Mammary epithelial cell (primary cell): ENCODE measurements around the gene CREG1.

Experiments used
- EZH2 ChIP-seq: IDR thresholded peaks from 2 replicates; pipeline ENCODE4 v1.6.1; 2012; ENCODE audit warnings: low read length, inconsistent platforms, borderline replicate concordance
- TF ChIP-seq, protein P1 (sequence below), 2 donors: IDR thresholded peaks in 1 of 2; conservative IDR thresholded peaks in 1 of 2; 2 replicates each; pipeline ENCODE4 v1.5.1; 2011 to 2012; ENCODE audit warnings: inconsistent platforms in 2 of 2, low read length in 2 of 2, mild to moderate bottlenecking in 2 of 2, control low read depth in 1 of 2, low read depth in 1 of 2; ENCODE audit not compliant: insufficient read depth in 1 of 2; ENCODE audit errors: extremely low read depth in 1 of 2

DNA sequence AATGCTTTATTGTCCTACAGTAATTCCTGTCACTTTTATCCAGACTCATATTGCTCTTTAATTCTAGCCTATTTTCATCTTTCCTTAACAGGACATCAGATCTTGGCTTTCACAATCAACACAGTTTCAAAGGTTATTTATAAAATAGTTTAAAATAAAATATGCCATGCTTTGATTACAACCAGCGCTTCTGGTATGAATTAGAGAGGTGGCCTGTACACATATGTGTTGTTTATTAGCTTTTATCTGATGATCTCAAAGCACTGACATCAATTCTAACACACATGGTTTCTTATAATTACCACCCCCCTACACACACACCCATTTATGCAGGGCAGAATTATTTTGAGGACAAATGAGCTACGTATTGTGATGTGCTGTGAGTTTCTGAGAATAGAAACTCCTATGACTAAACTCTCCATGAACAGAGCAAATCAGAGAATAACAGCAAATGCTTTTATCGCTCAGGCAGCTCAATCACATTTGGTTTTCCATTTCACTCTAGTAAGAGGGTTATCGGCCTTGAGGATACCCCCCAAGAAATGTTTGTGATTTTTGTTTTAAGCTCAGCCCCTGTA is 53.2 kb downstream of the CREG1 start:
- TF ChIP-seq, protein P1, sequence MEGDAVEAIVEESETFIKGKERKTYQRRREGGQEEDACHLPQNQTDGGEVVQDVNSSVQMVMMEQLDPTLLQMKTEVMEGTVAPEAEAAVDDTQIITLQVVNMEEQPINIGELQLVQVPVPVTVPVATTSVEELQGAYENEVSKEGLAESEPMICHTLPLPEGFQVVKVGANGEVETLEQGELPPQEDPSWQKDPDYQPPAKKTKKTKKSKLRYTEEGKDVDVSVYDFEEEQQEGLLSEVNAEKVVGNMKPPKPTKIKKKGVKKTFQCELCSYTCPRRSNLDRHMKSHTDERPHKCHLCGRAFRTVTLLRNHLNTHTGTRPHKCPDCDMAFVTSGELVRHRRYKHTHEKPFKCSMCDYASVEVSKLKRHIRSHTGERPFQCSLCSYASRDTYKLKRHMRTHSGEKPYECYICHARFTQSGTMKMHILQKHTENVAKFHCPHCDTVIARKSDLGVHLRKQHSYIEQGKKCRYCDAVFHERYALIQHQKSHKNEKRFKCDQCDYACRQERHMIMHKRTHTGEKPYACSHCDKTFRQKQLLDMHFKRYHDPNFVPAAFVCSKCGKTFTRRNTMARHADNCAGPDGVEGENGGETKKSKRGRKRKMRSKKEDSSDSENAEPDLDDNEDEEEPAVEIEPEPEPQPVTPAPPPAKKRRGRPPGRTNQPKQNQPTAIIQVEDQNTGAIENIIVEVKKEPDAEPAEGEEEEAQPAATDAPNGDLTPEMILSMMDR (conservative IDR thresholded peaks at IDR 0.05 in 1 of 2, IDR thresholded peaks at IDR 0.05 in 1 of 2; ENCODE audit: extremely low read depth in 1 of 2, insufficient read depth in 1 of 2, low read depth in 1 of 2, low read length in 2 of 2) = no peak
- TF ChIP-seq EZH2 = no peak
